Liver (tissue), 9 donors: ENCODE data around the gene SLC49A4. TPM values are rescaled to one million over a fixed set of nuclear protein-coding genes. Genes with fewer than 3 reads are reported as not detected.

Experiments
- DNase-seq: peaks from one replicate; pipeline ENCODE4 v3.0.0-alpha.2; 2017; ENCODE audit warnings: low spot score
- H3K27ac ChIP-seq, 2 donors: one replicate each; pipeline ENCODE4 v1.7.0; 2013; ENCODE audit warnings: inconsistent platforms in 2 of 2, low read length in 2 of 2, control low read depth in 1 of 2, low read depth in 1 of 2, mild to moderate bottlenecking in 1 of 2
- H3K27me3 ChIP-seq, 4 donors: one replicate each; pipeline versions ENCODE4 v1.6.1 to v1.7.0; 2013; ENCODE audit warnings: low read length in 3 of 4, inconsistent platforms in 1 of 4, mild to moderate bottlenecking in 1 of 4, moderate library complexity in 1 of 4; ENCODE audit not compliant: control insufficient read depth in 4 of 4, insufficient read depth in 4 of 4
- H3K36me3 ChIP-seq, 4 donors: one replicate each; pipeline versions ENCODE4 v1.6.1 to v1.7.0; 2013; ENCODE audit warnings: low read length in 3 of 4, mild to moderate bottlenecking in 3 of 4, low read depth in 1 of 4, moderate library complexity in 1 of 4; ENCODE audit not compliant: control insufficient read depth in 4 of 4, insufficient read depth in 3 of 4
- H3K4me1 ChIP-seq, 4 donors: one replicate each; pipeline versions ENCODE4 v1.6.1 to v1.7.0; 2013; ENCODE audit warnings: low read length in 3 of 4, mild to moderate bottlenecking in 3 of 4, moderate library complexity in 1 of 4; ENCODE audit not compliant: control insufficient read depth in 4 of 4, insufficient read depth in 4 of 4
- H3K4me3 ChIP-seq, 3 donors: one replicate each; pipeline versions ENCODE4 v1.6.1 to v1.7.0; 2013; ENCODE audit warnings: low read length in 3 of 3, control low read depth in 1 of 3, low read depth in 1 of 3, mild to moderate bottlenecking in 1 of 3
- H3K9ac ChIP-seq, 2 donors: one replicate each; pipeline ENCODE4 v1.7.0; 2013; ENCODE audit warnings: low read length in 2 of 2, mild to moderate bottlenecking in 2 of 2, moderate library complexity in 2 of 2, control low read depth in 1 of 2, low read depth in 1 of 2
- H3K9me3 ChIP-seq, 4 donors: one replicate each; pipeline versions ENCODE4 v1.6.1 to v1.7.0; 2013; ENCODE audit warnings: low read length in 3 of 4; ENCODE audit not compliant: control insufficient read depth in 4 of 4
- ATF3 ChIP-seq: IDR thresholded peaks from 2 replicates; pipeline ENCODE4 v1.6.1; 2016; ENCODE audit warnings: antibody characterized with exemption
- CTCF ChIP-seq: fragments of 150-350 bp; IDR thresholded peaks from 2 replicates; pipeline ENCODE4 v1.5.1; 2017; ENCODE audit warnings: improper control_type of control experiment, low read depth, low read length; ENCODE audit not compliant: missing input control
- EGR1 ChIP-seq, 2 donors: IDR thresholded peaks; 2 replicates each; pipeline ENCODE4 v1.6.1; 2016 to 2018; ENCODE audit warnings: antibody characterized with exemption in 2 of 2, low read depth in 2 of 2
- FOXA1 ChIP-seq: IDR thresholded peaks from 2 replicates; pipeline ENCODE4 v1.6.1; 2016; ENCODE audit warnings: antibody characterized with exemption
- FOXA2 ChIP-seq: IDR thresholded peaks from 2 replicates; pipeline ENCODE4 v1.6.1; 2016; ENCODE audit warnings: antibody characterized with exemption
- GABPA ChIP-seq, 2 donors: IDR thresholded peaks in 1 of 2; conservative IDR thresholded peaks in 1 of 2; 2 replicates each; pipeline ENCODE4 v1.6.1; 2016; ENCODE audit warnings: antibody characterized with exemption in 2 of 2, mild to moderate bottlenecking in 1 of 2, moderate library complexity in 1 of 2
- HNF4A ChIP-seq, 2 donors: conservative IDR thresholded peaks; 2 replicates each; pipeline ENCODE4 v1.6.1; 2016; ENCODE audit warnings: antibody characterized with exemption in 2 of 2, mild to moderate bottlenecking in 2 of 2
- HNF4G ChIP-seq: IDR thresholded peaks from 2 replicates; pipeline ENCODE4 v1.6.1; 2016; ENCODE audit warnings: antibody characterized with exemption
- JUND ChIP-seq, 2 donors: IDR thresholded peaks; 2 replicates each; pipeline ENCODE4 v1.6.1; 2016; ENCODE audit warnings: antibody characterized with exemption in 2 of 2
- MAX ChIP-seq: IDR thresholded peaks from 2 replicates; pipeline ENCODE4 v1.6.1; 2016; ENCODE audit warnings: antibody characterized with exemption
- NR2F2 ChIP-seq: IDR thresholded peaks from 2 replicates; pipeline ENCODE4 v1.6.1; 2016; ENCODE audit warnings: antibody characterized with exemption
- RAD21 ChIP-seq, 2 donors: IDR thresholded peaks; 2 replicates each; pipeline ENCODE4 v1.6.1; 2016; ENCODE audit warnings: antibody characterized with exemption in 2 of 2, mild to moderate bottlenecking in 2 of 2
- REST ChIP-seq: IDR thresholded peaks from 2 replicates; pipeline ENCODE4 v1.6.1; 2016; ENCODE audit warnings: antibody characterized with exemption, mild to moderate bottlenecking
- RXRA ChIP-seq, 2 donors: IDR thresholded peaks; 2 replicates each; pipeline ENCODE4 v1.6.1; 2017 to 2018; ENCODE audit warnings: antibody characterized with exemption in 2 of 2, mild to moderate bottlenecking in 1 of 2
- SP1 ChIP-seq: IDR thresholded peaks from 2 replicates; pipeline ENCODE4 v1.6.1; 2018; ENCODE audit warnings: antibody characterized with exemption, mild to moderate bottlenecking
- TAF1 ChIP-seq: conservative IDR thresholded peaks from 2 replicates; pipeline ENCODE4 v1.6.1; 2016; ENCODE audit warnings: antibody characterized with exemption, mild to moderate bottlenecking
- YY1 ChIP-seq: IDR thresholded peaks from 2 replicates; pipeline ENCODE4 v1.6.1; 2016; ENCODE audit warnings: antibody characterized with exemption, mild to moderate bottlenecking
- ZBTB33 ChIP-seq: IDR thresholded peaks from 2 replicates; pipeline ENCODE4 v1.6.1; 2016; ENCODE audit warnings: antibody characterized with exemption
- WGBS: extraction: QIAGEN DNeasy Blood & Tissue Kit; methylation state at CpG from one replicate; pipeline ENCODE4 v1.1.7; 2013; 5-methylcytosine and 5-hydroxymethylcytosine counted together
- polyA plus RNA-seq, 2 donors: library from polyadenylated mRNA; stranded (reverse) in 1 of 2; unstranded in 1 of 2; fragments of 200-250 nt in 1 of 2; fragments of >200 nt in 1 of 2; fragmentation: Nextera tagmentation in 1 of 2; extraction: Ambion mirVana in 1 of 2; gene quantifications; one replicate each; pipeline versions ENCODE4 v1.2.1 to v1.2.3, GENCODE V29; 2013 to 2015
- total RNA-seq, 2 donors: library from RNA; depleted of rRNA; stranded (reverse); fragments of >200 nt; gene quantifications; one replicate each; pipeline ENCODE4 v1.2.3, GENCODE V29; 2014
- donor health status: healthy.
- donor health status: healthy.
- donor health status: healthy.
- donor health status: healthy.
- donor health status: healthy.

Gene SLC49A4
- total and polyA plus RNA-seq, 4 donors: 3.3 to 11.1 (median 6.3) TPM

- no peak overlapping the region for H3K9ac ChIP-seq
- H3K4me3 ChIP-seq: no peak overlapping the region
- H3K27ac ChIP-seq: no peak overlapping the region
- TF ChIP-seq SP1 (no peak), EGR1 (IDR thresholded peaks at IDR 0.05; ENCODE audit: low read depth in 2 of 2) (no peak), GABPA (IDR thresholded peaks at IDR 0.05 in 1 of 2, conservative IDR thresholded peaks at IDR 0.05 in 1 of 2) (no peak), YY1 (no peak), FOXA2 (no peak), RAD21 (IDR thresholded peaks at IDR 0.05) (no peak), MAX (no peak), HNF4G (no peak), FOXA1 (no peak), REST (no peak), TAF1 (no peak), NR2F2 (no peak), JUND (IDR thresholded peaks at IDR 0.05) (no peak), CTCF (no peak), RXRA (IDR thresholded peaks at IDR 0.05) (no peak), HNF4A (conservative IDR thresholded peaks at IDR 0.05) (no peak)
- H3K9me3 ChIP-seq: no peaks in the 10 kb centered on the region
- WGBS: 85% methylated on average over 5 of the region's 5 CpGs
- no peaks in the 10 kb centered on the region for H3K27me3 ChIP-seq
- DNase-seq: no peak
- H3K36me3 ChIP-seq: no peaks in the 10 kb centered on the region
- H3K4me1 ChIP-seq: no peaks in the 10 kb centered on the region
Observed at GRCh38 chr3:122776675-122777468, 18.0 kb upstream of the SLC49A4 start.

- H3K4me1 ChIP-seq: no peaks in the 10 kb centered on the region
- no peak overlapping the region for H3K27ac ChIP-seq
- TF ChIP-seq ATF3 (no peak), REST (no peak), ZBTB33 (no peak), FOXA1 (no peak), RXRA (IDR thresholded peaks at IDR 0.05) (no peak), HNF4A (conservative IDR thresholded peaks at IDR 0.05) (no peak), GABPA (IDR thresholded peaks at IDR 0.05 in 1 of 2, conservative IDR thresholded peaks at IDR 0.05 in 1 of 2) (no peak), HNF4G (no peak), TAF1 (no peak), RAD21 (IDR thresholded peaks at IDR 0.05) (no peak), YY1 (no peak), MAX (no peak), FOXA2 (no peak), JUND (IDR thresholded peaks at IDR 0.05) (no peak)
- no peaks in the 10 kb centered on the region for H3K27me3 ChIP-seq
- H3K9ac ChIP-seq: no peak overlapping the region
- H3K9me3 ChIP-seq: no peaks in the 10 kb centered on the region
- WGBS: 90% methylated on average over 3 of the region's 3 CpGs
- no peak overlapping the region for H3K4me3 ChIP-seq
- H3K36me3 ChIP-seq: no peaks in the 10 kb centered on the region
- DNase-seq: no peak
Observed at GRCh38 chr3:122777563-122777962, 17.3 kb upstream of the SLC49A4 start.
